OCI-LY7 (cell line): Measurements from ENCODE around the gene ARHGAP40. TPM values are rescaled to one million over a fixed set of nuclear protein-coding genes. Genes with fewer than 3 reads are reported as not detected.

Experiments used
- BruUV-seq: library from RNA; stranded (reverse); fragments of 400-500 nt; replicated peaks from 2 replicates; lab custom pipeline; 2021; lab: Mats Ljungman, UMichigan
- CTCF ChIA-PET: fragments of 300-600 bp; sonication (Branson Sonifier 250); formaldehyde crosslinking; loops from one replicate; lab custom pipeline; 2022; ENCODE audit warnings: antibody characterized with exemption; ENCODE audit not compliant: unreplicated experiment; lab: Charles Lee
- POLR2A ChIA-PET: fragments of 300-600 bp; sonication (Branson Sonifier 250); formaldehyde crosslinking; loops from one replicate; lab custom pipeline; 2022; ENCODE audit warnings: antibody characterized with exemption; lab: Charles Lee
- DNase-seq: peaks from one replicate; pipeline ENCODE4 v3.0.0-alpha.2; 2015; ENCODE audit warnings: low spot score
- H2AFZ ChIP-seq: fragments of 200-600 bp; sonication (generic), shearing (Covaris generic); 2 replicates; pipeline ENCODE4 v1.6.1; 2014; ENCODE audit warnings: mild to moderate bottlenecking, antibody characterized with exemption, low read length, moderate library complexity
- H3K27ac ChIP-seq: fragments of 200-600 bp; sonication (generic); 2 replicates; pipeline ENCODE4 v1.5.1; 2014; ENCODE audit warnings: mixed run types, low read depth, mild to moderate bottlenecking, moderate library complexity, low read length, inconsistent platforms; ENCODE audit not compliant: poor library complexity, severe bottlenecking
- H3K36me3 ChIP-seq: fragments of 200-600 bp; sonication (generic); 2 replicates; pipeline ENCODE4 v1.6.1; 2014; ENCODE audit warnings: mild to moderate bottlenecking, antibody characterized with exemption, low read length, moderate library complexity, mixed read lengths; ENCODE audit not compliant: insufficient read depth
- H3K4me1 ChIP-seq: fragments of 200-600 bp; sonication (generic); 2 replicates; pipeline ENCODE4 v1.5.1; 2014; ENCODE audit warnings: mild to moderate bottlenecking, low read length; ENCODE audit not compliant: insufficient read depth, poor library complexity, severe bottlenecking
- H3K4me2 ChIP-seq: fragments of 200-600 bp; sonication (generic); 2 replicates; pipeline ENCODE4 v1.6.1; 2014; ENCODE audit warnings: mild to moderate bottlenecking, low read length
- H3K4me3 ChIP-seq: fragments of 200-600 bp; sonication (generic); 2 replicates; pipeline ENCODE4 v1.5.1; 2014; ENCODE audit warnings: mild to moderate bottlenecking, low read depth, low read length; ENCODE audit not compliant: poor library complexity, severe bottlenecking
- H3K79me2 ChIP-seq: fragments of 200-600 bp; sonication (generic); 2 replicates; pipeline ENCODE4 v1.6.1; 2016; ENCODE audit warnings: low read depth, mild to moderate bottlenecking, low read length, moderate library complexity, mixed read lengths; ENCODE audit not compliant: insufficient read depth
- H3K9me2 ChIP-seq: fragments of 200-600 bp; sonication (generic); 2 replicates; pipeline ENCODE4 v1.6.1; 2016; ENCODE audit warnings: mild to moderate bottlenecking, low read length, mixed read lengths; ENCODE audit not compliant: insufficient read depth
- H3K9me3 ChIP-seq: fragments of 200-600 bp; sonication (generic); 2 replicates; pipeline ENCODE4 v1.6.1; 2014; ENCODE audit warnings: mild to moderate bottlenecking, mixed run types, low read length, mixed read lengths
- H4K20me1 ChIP-seq: fragments of 200-600 bp; sonication (generic); 2 replicates; pipeline ENCODE4 v1.6.1; 2014; ENCODE audit warnings: mild to moderate bottlenecking, antibody characterized with exemption, low read length, moderate library complexity, mixed read lengths; ENCODE audit not compliant: insufficient read depth
- CTCF ChIP-seq: fragments of 200-600 bp; sonication (generic); conservative IDR thresholded peaks from 2 replicates; pipeline ENCODE4 v1.5.1; 2014; ENCODE audit warnings: mild to moderate bottlenecking, antibody characterized with exemption, low read length, moderate library complexity, mixed read lengths
- EZH2phosphoT487 ChIP-seq: fragments of 200-600 bp; sonication (generic); IDR thresholded peaks from 2 replicates; pipeline ENCODE4 v1.6.1; 2018; ENCODE audit warnings: low read depth, borderline replicate concordance, mild to moderate bottlenecking, mixed run types, antibody characterized with exemption, low read length, moderate library complexity, mixed read lengths
- intact Hi-C: fragments of 100-400 bp; cut with micrococcal nuclease; formaldehyde crosslinking; loops from one replicate; pipeline ENCODE4 v1.10.0; 2022; ENCODE audit not compliant: unreplicated experiment
- total RNA-seq, 2 experiments: library from RNA; depleted of rRNA in 1 of 2; stranded (reverse); fragments of >200 nt in 1 of 2; shearing (Covaris generic) in 1 of 2; gene quantifications; 2 replicates each; pipeline ENCODE4 v1.2.3, GENCODE V29; 2014 to 2022

The ARHGAP40 gene
- total RNA-seq, 2 experiments from 2014 or later: not detected

- POLR2A ChIA-PET: no interaction called here
Observed at GRCh38 chr20:38628580-38629470, 27.2 kb downstream of the ARHGAP40 start.

GRCh38 chr20:38629979-38630378 is 28.4 kb downstream of the ARHGAP40 start:
- CTCF ChIA-PET: no interaction called here
- TF ChIP-seq EZH2phosphoT487 (no peak), CTCF (no peak)
- no peaks in the 10 kb centered on the region for H3K36me3 ChIP-seq
- H2AFZ ChIP-seq: no peak overlapping the region
- H4K20me1 ChIP-seq: no peaks in the 10 kb centered on the region
- intact Hi-C loops: loop anchor here (5.0 kb wide), 1 partner anchor 102 kb away; no protein-coding TSS in a partner anchor
- H3K4me1 ChIP-seq: no peaks in the 10 kb centered on the region
- no peak for DNase-seq
- BruUV-seq: no TSS peak
- no peaks in the 10 kb centered on the region for H3K9me2 ChIP-seq
- no peaks in the 10 kb centered on the region for H3K9me3 ChIP-seq
- POLR2A ChIA-PET: interaction anchor here (0.7 kb wide), 1 partner anchor 10 kb away, joined by 3 read pairs; no protein-coding TSS in a partner anchor
- no peaks in the 10 kb centered on the region for H3K79me2 ChIP-seq
- no peak overlapping the region for H3K4me3 ChIP-seq
- H3K27ac ChIP-seq: no peak overlapping the region
- H3K4me2 ChIP-seq: no peak overlapping the region

More at GRCh38 chr20:38628580-38629470, 27.2 kb downstream of the ARHGAP40 start:
- BruUV-seq: no TSS peak
- no peaks in the 10 kb centered on the region for H3K79me2 ChIP-seq
- no peaks in the 10 kb centered on the region for H3K4me1 ChIP-seq
- no peak overlapping the region for H2AFZ ChIP-seq
- DNase-seq: no peak
- no peak overlapping the region for H3K27ac ChIP-seq
- intact Hi-C loops: no loop called here
- no peaks in the 10 kb centered on the region for H3K36me3 ChIP-seq
- CTCF ChIA-PET: interaction anchor here (0.7 kb wide), 1 partner anchor 38 kb away, joined by 3 read pairs; no protein-coding TSS in a partner anchor
- TF ChIP-seq EZH2phosphoT487: no peak
- TF ChIP-seq CTCF: no peak
- no peaks in the 10 kb centered on the region for H4K20me1 ChIP-seq
- H3K4me2 ChIP-seq: no peak overlapping the region
- no peaks in the 10 kb centered on the region for H3K9me3 ChIP-seq
- H3K4me3 ChIP-seq: no peak overlapping the region
- H3K9me2 ChIP-seq: no peaks in the 10 kb centered on the region
